HFFc6 (cell line): ENCODE results near the gene ZNF33B. TPM values are rescaled to one million over a fixed set of nuclear protein-coding genes. Genes with fewer than 3 reads are reported as not detected.

Experiments
- DNase-seq: peaks from one replicate; pipeline ENCODE4 v3.0.0-alpha.2; 2018
- H3K27ac Mint-ChIP-seq: 2 replicates; pipeline ENCODE4 v1.8.0; 2020; ENCODE audit warnings: mild to moderate bottlenecking, mixed read lengths
- H3K27me3 Mint-ChIP-seq: 2 replicates; pipeline ENCODE4 v1.8.0; 2021; ENCODE audit warnings: mild to moderate bottlenecking, moderate library complexity, mixed read lengths; ENCODE audit not compliant: insufficient read depth
- H3K36me3 Mint-ChIP-seq: 2 replicates; pipeline ENCODE4 v1.8.0; 2021; ENCODE audit warnings: low read depth, mixed read lengths
- H3K4me1 Mint-ChIP-seq: 2 replicates; pipeline ENCODE4 v1.8.0; 2020; ENCODE audit warnings: low read depth, mixed read lengths
- H3K4me3 Mint-ChIP-seq: 2 replicates; pipeline ENCODE4 v1.8.0; 2020; ENCODE audit warnings: mild to moderate bottlenecking, moderate library complexity, mixed read lengths
- H3K9me3 Mint-ChIP-seq: 2 replicates; pipeline ENCODE4 v1.8.0; 2020; ENCODE audit warnings: mild to moderate bottlenecking, mixed read lengths
- total RNA-seq, 6 experiments: library from RNA; stranded (reverse); fragmentation: NEBNext Ultra II Directional; extraction: Animal tissue kit (Norgen Biotek cat#: 25700); gene quantifications; 2 replicates in 1 of 6; 3 replicates in 5 of 6; pipeline ENCODE4 v1.2.3, GENCODE V29; 2021
- TF ChIP-seq, protein P1 (sequence below): fragments of 200-600 bp; sonication (generic); IDR thresholded peaks from 2 replicates; pipeline ENCODE4 v1.5.0; 2021; ENCODE audit warnings: antibody characterized with exemption, mild to moderate bottlenecking

Gene ZNF33B
- total RNA-seq, 6 experiments from 2014 or later, result 6.7 to 10.1 (median 8.5) TPM

DNA sequence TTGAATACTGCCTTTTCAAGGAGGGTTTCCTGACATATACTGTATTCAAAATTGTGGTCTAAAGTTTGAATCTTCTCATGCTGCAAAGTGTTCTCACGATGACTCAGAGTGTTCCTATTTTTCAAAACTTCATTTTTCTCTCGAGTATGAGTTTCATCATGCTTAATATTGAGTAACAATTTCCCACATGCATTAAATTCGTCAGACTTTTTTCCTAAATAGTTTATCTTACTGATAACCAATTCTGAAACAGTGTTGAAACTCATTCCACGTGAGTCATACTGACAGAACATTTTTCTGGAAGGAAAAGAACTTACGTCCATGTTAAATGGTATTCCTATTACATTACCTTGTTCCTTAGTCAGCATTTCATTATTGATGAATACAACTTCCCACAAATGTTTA, 44.1 kb downstream of the ZNF33B start:
- Mint-ChIP-seq H3K27ac (no peak overlapping the region), H3K27me3 (peaks cover 1% of the 10 kb centered on the region; the same call in 1 of the 2 replicates), H3K4me1 (no peaks in the 10 kb centered on the region), H3K9me3 (peaks cover 65% of the 10 kb centered on the region), H3K4me3 (no peak overlapping the region), H3K36me3 (peaks cover 77% of the 10 kb centered on the region)
- TF ChIP-seq, protein P1, sequence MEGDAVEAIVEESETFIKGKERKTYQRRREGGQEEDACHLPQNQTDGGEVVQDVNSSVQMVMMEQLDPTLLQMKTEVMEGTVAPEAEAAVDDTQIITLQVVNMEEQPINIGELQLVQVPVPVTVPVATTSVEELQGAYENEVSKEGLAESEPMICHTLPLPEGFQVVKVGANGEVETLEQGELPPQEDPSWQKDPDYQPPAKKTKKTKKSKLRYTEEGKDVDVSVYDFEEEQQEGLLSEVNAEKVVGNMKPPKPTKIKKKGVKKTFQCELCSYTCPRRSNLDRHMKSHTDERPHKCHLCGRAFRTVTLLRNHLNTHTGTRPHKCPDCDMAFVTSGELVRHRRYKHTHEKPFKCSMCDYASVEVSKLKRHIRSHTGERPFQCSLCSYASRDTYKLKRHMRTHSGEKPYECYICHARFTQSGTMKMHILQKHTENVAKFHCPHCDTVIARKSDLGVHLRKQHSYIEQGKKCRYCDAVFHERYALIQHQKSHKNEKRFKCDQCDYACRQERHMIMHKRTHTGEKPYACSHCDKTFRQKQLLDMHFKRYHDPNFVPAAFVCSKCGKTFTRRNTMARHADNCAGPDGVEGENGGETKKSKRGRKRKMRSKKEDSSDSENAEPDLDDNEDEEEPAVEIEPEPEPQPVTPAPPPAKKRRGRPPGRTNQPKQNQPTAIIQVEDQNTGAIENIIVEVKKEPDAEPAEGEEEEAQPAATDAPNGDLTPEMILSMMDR, result no peak
- DNase-seq, result no peak

DNA sequence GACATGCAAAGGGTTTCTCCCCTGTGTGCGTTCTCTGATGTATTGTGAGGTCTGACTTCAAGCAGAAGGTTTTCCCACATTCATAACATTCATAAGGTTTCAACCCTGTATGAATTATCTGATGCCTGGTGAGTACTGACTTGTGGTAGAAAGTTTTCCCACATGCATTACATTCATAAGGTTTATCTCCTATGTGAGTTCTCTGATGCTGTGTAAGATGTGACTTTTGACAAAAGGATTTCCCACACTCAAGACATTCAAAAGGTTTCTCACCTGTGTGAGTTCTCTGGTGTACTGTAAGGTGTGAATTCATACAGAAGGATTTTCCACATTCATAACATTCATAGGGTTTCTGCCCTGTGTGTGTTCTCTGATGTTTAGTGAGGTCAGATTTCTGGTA, 45.1 kb downstream of the ZNF33B start:
- H3K4me3 Mint-ChIP-seq, result no peak overlapping the region
- TF ChIP-seq, protein P1, result no peak
- H3K4me1 Mint-ChIP-seq, result no peaks in the 10 kb centered on the region
- peaks cover 66% of the 10 kb centered on the region for H3K9me3 Mint-ChIP-seq
- no peak overlapping the region for H3K27ac Mint-ChIP-seq
- peaks cover 79% of the 10 kb centered on the region for H3K36me3 Mint-ChIP-seq
- no peak for DNase-seq
- H3K27me3 Mint-ChIP-seq, result peaks cover 1% of the 10 kb centered on the region; the same call in 1 of the 2 replicates

DNA sequence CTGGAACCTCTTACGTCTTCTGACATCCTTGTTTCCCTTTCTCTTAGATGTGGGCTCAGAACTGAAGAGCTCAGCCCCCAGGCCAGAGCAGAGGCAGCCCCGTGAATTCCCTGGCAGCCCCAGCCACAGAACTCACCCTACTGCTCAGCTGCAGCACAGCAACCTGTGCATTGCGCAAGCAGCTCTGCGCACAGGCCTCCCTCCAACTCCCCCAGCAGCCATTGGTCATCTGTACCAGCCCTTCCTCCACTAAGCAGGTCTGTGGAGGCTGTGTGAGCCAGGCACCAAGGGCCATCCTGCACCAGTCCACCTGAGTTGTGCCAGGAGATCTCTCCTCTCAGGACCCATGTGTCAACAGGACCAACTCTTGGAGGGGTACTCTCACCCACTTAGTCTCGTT, 54.5 kb downstream of the ZNF33B start:
- no peak for DNase-seq
- H3K4me1 Mint-ChIP-seq, result no peaks in the 10 kb centered on the region
- no peak overlapping the region for H3K27ac Mint-ChIP-seq
- peaks cover 18% of the 10 kb centered on the region for H3K36me3 Mint-ChIP-seq
- H3K27me3 Mint-ChIP-seq, result no peaks in the 10 kb centered on the region
- no peak overlapping the region for H3K4me3 Mint-ChIP-seq
- TF ChIP-seq, protein P1, result no peak
- peaks cover 18% of the 10 kb centered on the region for H3K9me3 Mint-ChIP-seq

DNA sequence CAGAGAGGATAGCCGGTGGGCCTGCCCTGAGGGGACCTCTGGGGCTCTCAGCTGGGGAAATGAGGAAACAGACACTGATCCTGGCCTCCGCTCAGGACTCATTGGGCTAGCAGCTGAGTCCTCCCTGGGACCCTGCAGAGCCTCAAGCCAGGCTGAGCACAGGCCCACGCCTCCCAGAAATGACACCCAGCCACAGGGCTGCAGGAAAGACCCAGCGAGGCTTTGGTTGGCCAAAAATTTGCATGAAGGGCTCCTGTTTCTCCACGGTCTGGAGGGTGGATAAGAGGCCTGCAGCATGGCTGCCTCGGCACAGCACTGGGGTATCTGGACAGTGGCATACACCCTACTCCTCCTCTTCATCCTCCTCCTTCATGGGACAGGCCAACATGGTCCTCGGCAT, 60.4 kb downstream of the ZNF33B start:
- Mint-ChIP-seq H3K4me1 (peaks cover 7% of the 10 kb centered on the region), H3K36me3 (no peaks in the 10 kb centered on the region), H3K27me3 (peaks cover 2% of the 10 kb centered on the region), H3K4me3 (no peak overlapping the region), H3K9me3 (no peaks in the 10 kb centered on the region; the same call in 1 of the 2 replicates), H3K27ac (no peak overlapping the region)
- TF ChIP-seq, protein P1, result no peak
- DNase-seq, result no peak

DNA sequence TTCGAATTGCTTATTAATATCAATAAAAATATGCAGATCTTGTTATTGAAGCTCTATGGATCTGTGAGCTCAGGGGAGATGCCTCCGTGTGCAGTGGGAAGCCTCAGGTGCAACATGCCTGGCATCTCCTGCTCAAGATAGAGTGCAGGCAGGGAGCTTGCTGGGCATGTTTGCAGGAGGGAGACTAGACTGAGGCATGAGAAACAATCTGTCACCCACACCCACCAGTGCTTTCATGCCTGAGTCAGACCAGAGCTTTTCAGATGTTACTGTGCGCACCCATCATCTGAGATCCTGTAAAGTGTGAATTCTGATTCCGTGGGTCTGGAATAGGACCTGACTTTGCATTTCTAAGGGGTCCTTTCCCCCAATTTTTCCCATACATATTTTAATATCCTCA, 62.0 kb downstream of the ZNF33B start:
- H3K9me3 Mint-ChIP-seq, result no peaks in the 10 kb centered on the region
- H3K4me1 Mint-ChIP-seq, result peaks cover 7% of the 10 kb centered on the region
- H3K4me3 Mint-ChIP-seq, result no peak overlapping the region
- DNase-seq, result no peak
- H3K36me3 Mint-ChIP-seq, result no peaks in the 10 kb centered on the region
- H3K27me3 Mint-ChIP-seq, result peaks cover 5% of the 10 kb centered on the region
- no peak overlapping the region for H3K27ac Mint-ChIP-seq
- TF ChIP-seq, protein P1, result no peak

DNA sequence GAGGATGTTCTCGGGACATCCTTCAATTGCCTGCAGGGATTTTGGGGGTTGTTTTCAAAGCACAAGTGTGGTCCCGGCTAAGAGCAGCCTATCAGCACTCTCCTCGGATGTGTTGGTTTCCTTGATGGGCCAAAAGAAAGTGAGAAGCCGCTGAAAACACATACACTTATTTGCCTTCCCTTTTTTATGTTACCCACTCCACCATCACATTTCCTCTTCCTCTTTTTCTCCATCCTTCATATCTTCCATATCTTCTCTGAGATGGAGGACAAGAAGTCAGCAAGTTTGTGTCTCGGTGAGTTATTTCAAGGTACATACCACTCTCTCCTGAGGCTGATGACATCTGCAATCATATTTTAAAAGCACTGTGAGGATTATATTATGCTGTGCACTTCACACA, 64.0 kb downstream of the ZNF33B start:
- Mint-ChIP-seq H3K27ac (no peak overlapping the region), H3K27me3 (peaks cover 5% of the 10 kb centered on the region)

More for the DNA sequence above, 64.0 kb downstream of the ZNF33B start:
- no peaks in the 10 kb centered on the region for H3K9me3 Mint-ChIP-seq
- H3K4me3 Mint-ChIP-seq, result no peak overlapping the region
- H3K36me3 Mint-ChIP-seq, result no peaks in the 10 kb centered on the region
- TF ChIP-seq, protein P1, result no peak
- peaks cover 7% of the 10 kb centered on the region for H3K4me1 Mint-ChIP-seq
- no peak for DNase-seq
